GM23338 (cell line): Measurements from ENCODE around the gene MKKS.

ENCODE experiments used
- CREB1 ChIP-seq: fragments of 250-450 bp; sonication (Bioruptor Pico); IDR thresholded peaks from 2 replicates; pipeline ENCODE4 v1.5.0; 2020; ENCODE audit warnings: low read depth, mild to moderate bottlenecking, moderate library complexity
- CTCF ChIP-seq, 2 experiments: fragments of 200-600 bp in 1 of 2; sonication (generic) in 1 of 2; conservative IDR thresholded peaks; 2 replicates each; pipeline versions ENCODE4 v1.5.1 to v1.6.1; 2016 to 2017; ENCODE audit warnings: antibody characterized with exemption in 2 of 2, low read depth in 2 of 2, mild to moderate bottlenecking in 2 of 2, moderate library complexity in 1 of 2
- EZH2 ChIP-seq: fragments of 200-600 bp; sonication (generic); IDR thresholded peaks from one replicate; pipeline ENCODE4 v1.8.0; 2017; ENCODE audit warnings: antibody characterized with exemption, mild to moderate bottlenecking, low read depth; ENCODE audit not compliant: unreplicated experiment
- JUNB ChIP-seq: IDR thresholded peaks from one replicate; pipeline ENCODE4 v1.6.1; 2016; ENCODE audit warnings: antibody characterized with exemption; ENCODE audit not compliant: unreplicated experiment
- POLR2AphosphoS5 ChIP-seq: IDR thresholded peaks from 2 replicates; pipeline ENCODE4 v1.6.1; 2016; ENCODE audit warnings: antibody characterized with exemption, low read depth

- TF ChIP-seq CTCF (conservative IDR thresholded peaks at IDR 0.05; ENCODE audit: low read depth in 2 of 2) (no peak), POLR2AphosphoS5 (no peak), EZH2 (no peak), JUNB (no peak), CREB1 (CRISPR knock-in tag) (no peak)
Observed at GRCh38 chr20:10466325-10466724, 32.3 kb upstream of the MKKS start.
